H9 (cell line): ENCODE measurements around the gene KLHDC9. TPM values are rescaled to one million over a fixed set of nuclear protein-coding genes. Genes with fewer than 3 reads are reported as not detected.

Source experiments
- DNase-seq: peaks from one replicate; pipeline ENCODE4 v3.0.0-alpha.2; 2017
- H2AFZ ChIP-seq: one replicate; pipeline ENCODE4 v1.6.1; 2013; ENCODE audit warnings: mild to moderate bottlenecking, low read length, control low read depth, moderate library complexity
- H2AK5ac ChIP-seq: 2 replicates; pipeline ENCODE4 v1.6.1; 2013; ENCODE audit warnings: low read length, control low read depth, mixed read lengths; ENCODE audit not compliant: insufficient read length
- H2BK120ac ChIP-seq: one replicate; pipeline ENCODE4 v1.6.1; 2013; ENCODE audit warnings: low read depth, mild to moderate bottlenecking, low read length, control low read depth, inconsistent platforms; ENCODE audit not compliant: poor library complexity, severe bottlenecking
- H2BK12ac ChIP-seq: 2 replicates; pipeline ENCODE4 v1.6.1; 2013; ENCODE audit warnings: low read length, control low read depth, mixed read lengths, low read depth; ENCODE audit not compliant: insufficient read length
- H2BK15ac ChIP-seq: 2 replicates; pipeline ENCODE4 v1.6.1; 2013; ENCODE audit warnings: low read depth, low read length, control low read depth
- H2BK20ac ChIP-seq: one replicate; pipeline ENCODE4 v1.6.1; 2013; ENCODE audit warnings: low read depth, mild to moderate bottlenecking, low read length, control low read depth, inconsistent platforms; ENCODE audit not compliant: poor library complexity, severe bottlenecking
- H2BK5ac ChIP-seq: 2 replicates; pipeline ENCODE4 v1.6.1; 2013; ENCODE audit warnings: low read length, control low read depth, mixed read lengths; ENCODE audit not compliant: insufficient read length
- H3K14ac ChIP-seq: 2 replicates; pipeline ENCODE4 v1.6.1; 2013; ENCODE audit warnings: low read length, control low read depth; ENCODE audit not compliant: insufficient read depth
- H3K18ac ChIP-seq: 2 replicates; pipeline ENCODE4 v1.6.1; 2013; ENCODE audit warnings: low read depth, mild to moderate bottlenecking, mixed read lengths, low read length, control low read depth; ENCODE audit not compliant: insufficient read length
- H3K23ac ChIP-seq: 2 replicates; pipeline ENCODE4 v1.6.1; 2013; ENCODE audit warnings: low read length, control low read depth, mixed read lengths, low read depth; ENCODE audit not compliant: insufficient read length
- H3K23me2 ChIP-seq: 2 replicates; pipeline ENCODE4 v1.6.1; 2013; ENCODE audit warnings: low read depth, mild to moderate bottlenecking, mixed read lengths, low read length, control low read depth; ENCODE audit not compliant: insufficient read length, poor library complexity, severe bottlenecking
- H3K27ac ChIP-seq: 2 replicates; pipeline ENCODE4 v1.5.1; 2013; ENCODE audit warnings: low read length, control low read depth, mixed read lengths, low read depth; ENCODE audit not compliant: insufficient read length
- H3K27me3 ChIP-seq: 2 replicates; pipeline ENCODE4 v1.6.1; 2013; ENCODE audit warnings: low read length, control low read depth, inconsistent platforms; ENCODE audit not compliant: insufficient read depth
- H3K4ac ChIP-seq: 2 replicates; pipeline ENCODE4 v1.6.1; 2013; ENCODE audit warnings: low read depth, mild to moderate bottlenecking, control low read depth, inconsistent platforms, low read length, moderate library complexity
- H3K4me1 ChIP-seq: 2 replicates; pipeline ENCODE4 v1.6.1; 2013; ENCODE audit warnings: low read length, control low read depth, inconsistent platforms; ENCODE audit not compliant: insufficient read depth
- H3K4me2 ChIP-seq: 2 replicates; pipeline ENCODE4 v1.6.1; 2013; ENCODE audit warnings: low read length, control low read depth, mixed read lengths; ENCODE audit not compliant: insufficient read length, insufficient read depth
- H3K56ac ChIP-seq: 2 replicates; pipeline ENCODE4 v1.6.1; 2013; ENCODE audit warnings: low read depth, mild to moderate bottlenecking, mixed read lengths, low read length, control low read depth; ENCODE audit not compliant: insufficient read length
- H3K79me1 ChIP-seq: 2 replicates; pipeline ENCODE4 v1.6.1; 2013; ENCODE audit warnings: low read depth, mild to moderate bottlenecking, moderate library complexity, low read length, control low read depth, inconsistent platforms; ENCODE audit not compliant: insufficient read depth, poor library complexity, severe bottlenecking
- H3K79me2 ChIP-seq: 2 replicates; pipeline ENCODE4 v1.6.1; 2013; ENCODE audit warnings: low read length, control low read depth, inconsistent platforms; ENCODE audit not compliant: insufficient read depth
- H3K9ac ChIP-seq: 2 replicates; pipeline ENCODE4 v1.6.1; 2013; ENCODE audit warnings: low read length, control low read depth, mixed read lengths; ENCODE audit not compliant: insufficient read length; ENCODE audit errors: extremely low read depth
- H3K9me3 ChIP-seq: one replicate; pipeline ENCODE4 v1.6.1; 2013; ENCODE audit warnings: low read depth, low read length, inconsistent platforms; ENCODE audit not compliant: control insufficient read depth
- H3T11ph ChIP-seq: one replicate; pipeline ENCODE4 v1.6.1; 2013; ENCODE audit warnings: mild to moderate bottlenecking, low read length, control low read depth, inconsistent platforms
- H4K20me1 ChIP-seq: one replicate; pipeline ENCODE4 v1.6.1; 2013; ENCODE audit not compliant: control insufficient read depth, insufficient read length, insufficient read depth
- H4K5ac ChIP-seq: 2 replicates; pipeline ENCODE4 v1.6.1; 2013; ENCODE audit warnings: low read depth, mild to moderate bottlenecking, mixed read lengths, low read length, control low read depth; ENCODE audit not compliant: insufficient read length
- H4K8ac ChIP-seq: replicated peaks from 2 replicates; pipeline ENCODE4 v1.6.1; 2013; ENCODE audit warnings: low read length, control low read depth, mixed read lengths, low read depth; ENCODE audit not compliant: insufficient read length
- H4K91ac ChIP-seq: 2 replicates; pipeline ENCODE4 v1.6.1; 2013; ENCODE audit warnings: low read depth, mild to moderate bottlenecking, moderate library complexity, mixed read lengths, low read length, control low read depth; ENCODE audit not compliant: insufficient read length
- H3K27ac Mint-ChIP-seq, 3 experiments: 2 replicates in 2 of 3; 3 replicates in 1 of 3; pipeline ENCODE4 v1.8.0; 2020 to 2021; ENCODE audit warnings: mixed read lengths in 3 of 3, mild to moderate bottlenecking in 1 of 3, moderate library complexity in 1 of 3
- H3K27me3 Mint-ChIP-seq: 2 replicates; pipeline ENCODE4 v1.8.0; 2021; ENCODE audit warnings: low read depth, mild to moderate bottlenecking, moderate library complexity, mixed read lengths
- H3K36me3 Mint-ChIP-seq, 3 experiments: 2 replicates in 2 of 3; 3 replicates in 1 of 3; pipeline ENCODE4 v1.8.0; 2020 to 2021; ENCODE audit warnings: low read depth in 3 of 3, mixed read lengths in 3 of 3; ENCODE audit not compliant: insufficient read depth in 1 of 3
- H3K4me1 Mint-ChIP-seq, 2 experiments: 2 replicates each; pipeline ENCODE4 v1.8.0; 2020; ENCODE audit warnings: mixed read lengths in 2 of 2
- H3K4me3 Mint-ChIP-seq, 2 experiments: 2 replicates in 1 of 2; 3 replicates in 1 of 2; pipeline ENCODE4 v1.8.0; 2020 to 2021; ENCODE audit warnings: mild to moderate bottlenecking in 2 of 2, mixed read lengths in 2 of 2, moderate library complexity in 1 of 2
- H3K9me3 Mint-ChIP-seq, 2 experiments: 2 replicates in 1 of 2; 3 replicates in 1 of 2; pipeline ENCODE4 v1.8.0; 2020; ENCODE audit warnings: mild to moderate bottlenecking in 2 of 2, mixed read lengths in 2 of 2, moderate library complexity in 1 of 2
- CTCF ChIP-seq: fragments of 200-600 bp; sonication (generic); conservative IDR thresholded peaks from 3 replicates; pipeline ENCODE4 v1.8.0; 2021; ENCODE audit warnings: antibody characterized with exemption, mild to moderate bottlenecking
- WGBS: extraction: QIAGEN DNeasy Blood & Tissue Kit; methylation state at CpG from one replicate; pipeline ENCODE4 v1.1.7; 2013; ENCODE audit warnings: missing lambda C conversion rate, low lambda C conversion rate, mixed read lengths; ENCODE audit not compliant: insufficient read length; ENCODE audit errors: extremely low coverage; 5-methylcytosine and 5-hydroxymethylcytosine counted together
- total RNA-seq: library from RNA; stranded (reverse); gene quantifications from 2 replicates; pipeline ENCODE4 v1.2.1, GENCODE V29; 2021

The KLHDC9 gene
- total RNA-seq, 1 experiment from 2014 or later, result 6.6 TPM

- Histone ChIP-seq H2BK120ac (no peak overlapping the region), H3K23ac (no peak overlapping the region), H2BK12ac (no peak overlapping the region), H3K4me2 (no peak overlapping the region), H2BK5ac (no peak overlapping the region), H2BK20ac (no peak overlapping the region), H4K8ac (no peak overlapping the region), H3K9me3 (no peaks in the 10 kb centered on the region), H3T11ph (no peak overlapping the region), H3K27me3 (no peaks in the 10 kb centered on the region; the same call in 1 of the 2 replicates), H3K27ac (no peak overlapping the region), H3K79me1 (no peaks in the 10 kb centered on the region), H2AFZ (no peak overlapping the region), H3K4ac (no peak overlapping the region), H3K23me2 (no peaks in the 10 kb centered on the region), H4K91ac (no peak overlapping the region), H2AK5ac (no peak overlapping the region), H3K18ac (no peak overlapping the region), H3K79me2 (no peaks in the 10 kb centered on the region), H4K20me1 (no peaks in the 10 kb centered on the region), H3K9ac (no peak overlapping the region), H3K56ac (no peak overlapping the region), H2BK15ac (no peak overlapping the region), H3K4me1 (no peaks in the 10 kb centered on the region), H3K14ac (no peak overlapping the region), H4K5ac (no peak overlapping the region)
- peaks cover 6 to 7% of the 10 kb centered on the region in 2 experiments for H3K4me1 Mint-ChIP-seq
- no peaks in the 10 kb centered on the region for H3K9me3 Mint-ChIP-seq
- H3K27me3 Mint-ChIP-seq, result peaks cover 11% of the 10 kb centered on the region
- WGBS, result no CpG with 5 or more reads among the region's 7 CpGs
- no peak for DNase-seq
- no peaks in the 10 kb centered on the region for H3K36me3 Mint-ChIP-seq
- no peak for TF ChIP-seq CTCF
- no peak overlapping the region for H3K4me3 Mint-ChIP-seq
- H3K27ac Mint-ChIP-seq, result no peak overlapping the region
Observed at GRCh38 chr1:161091796-161092507, 6.2 kb upstream of the KLHDC9 start.
